Cardiac septum (tissue), 1 donor: ENCODE measurements around the gene HK1. TPM values are rescaled to one million over a fixed set of nuclear protein-coding genes. Genes with fewer than 3 reads are reported as not detected.

ENCODE experiments used
- DNase-seq: peaks from one replicate; pipeline ENCODE4 v3.0.0-alpha.2; 2020; ENCODE audit warnings: low spot score
- intact Hi-C: fragments of 100-400 bp; cut with DNase I; formaldehyde crosslinking; loops from one replicate; pipeline ENCODE4 v1.14.0; 2022
- long read RNA-seq: library from polyadenylated mRNA; unstranded; transcript quantifications from one replicate; pipeline ENCODE4 v2.0.0, GENCODE V29; 2021
- total RNA-seq: library from RNA; stranded (reverse); fragmentation: NEBNext Ultra II Directional; extraction: Animal tissue kit (Norgen Biotek cat#: 25700); gene quantifications from one replicate; pipeline ENCODE4 v1.2.1, GENCODE V29; 2021
- donor health status: DM: no; HTN: no; CAD: no.

The HK1 gene
- total RNA-seq = 315 TPM
- long read RNA-seq, transcript HK1-202 (18 exons, 3,605 nt) = major isoform, 647 of 851 reads
- long read RNA-seq, partial matches to known transcripts = 172 of 851 reads
- long read RNA-seq, other reads (novel, unspliced or antisense) = 31 of 851 reads

- DNase-seq = no peak
- intact Hi-C loops = no loop called here
Measured at GRCh38 chr10:69278446-69278963, at the start of gene HK1. TSS of gene HK1 (plus strand) at chr10:69278496.

- intact Hi-C loops = no loop called here
- no peak for DNase-seq
Measured at GRCh38 chr10:69229616-69229916, 48.7 kb upstream of the HK1 start.

- intact Hi-C loops = loop anchor here (10.0 kb wide), 1 partner anchor 275 kb away; no protein-coding TSS in a partner anchor
Measured at GRCh38 chr10:69230128-69230527, 48.2 kb upstream of the HK1 start.

GRCh38 chr10:69232252-69232651, 46.0 kb upstream of the HK1 start:
- intact Hi-C loops = loop anchor here (10.0 kb wide), 1 partner anchor 273 kb away; no protein-coding TSS in a partner anchor
- DNase-seq = no peak

More at GRCh38 chr10:69230128-69230527, 48.2 kb upstream of the HK1 start:
- DNase-seq = no peak

- DNase-seq = no peak
- intact Hi-C loops = loop anchor here (10.0 kb wide), 1 partner anchor 272 kb away; no protein-coding TSS in a partner anchor
Measured at GRCh38 chr10:69232736-69233480, 45.4 kb upstream of the HK1 start.

- DNase-seq = no peak
- intact Hi-C loops = loop anchor here (10.0 kb wide), 1 partner anchor 270 kb away; no protein-coding TSS in a partner anchor
Measured at GRCh38 chr10:69234447-69234846, 43.8 kb upstream of the HK1 start.

- peak; percentile 94 for DNase-seq
- intact Hi-C loops = loop anchor here (1.0 to 10.0 kb wide), 2 partner anchors 155 to 267 kb away; no protein-coding TSS in a partner anchor
Measured at GRCh38 chr10:69237528-69238159, 40.7 kb upstream of the HK1 start.

GRCh38 chr10:69239136-69239535, 39.2 kb upstream of the HK1 start:
- no peak for DNase-seq
- intact Hi-C loops = loop anchor here (10.0 kb wide), 1 partner anchor 266 kb away; no protein-coding TSS in a partner anchor

GRCh38 chr10:69239816-69240434, 38.4 kb upstream of the HK1 start:
- DNase-seq = no peak
- intact Hi-C loops = loop anchor here (10.0 kb wide), 1 partner anchor 265 kb away; no protein-coding TSS in a partner anchor

- no peak for DNase-seq
- intact Hi-C loops = no loop called here
Measured at GRCh38 chr10:69240455-69240854, 37.8 kb upstream of the HK1 start.

GRCh38 chr10:69241575-69241974, 36.7 kb upstream of the HK1 start:
- intact Hi-C loops = no loop called here
- no peak for DNase-seq

- intact Hi-C loops = no loop called here
- DNase-seq = no peak
Measured at GRCh38 chr10:69242040-69242851, 36.0 kb upstream of the HK1 start.

- no peak for DNase-seq
- intact Hi-C loops = no loop called here
Measured at GRCh38 chr10:69242852-69243212, 35.5 kb upstream of the HK1 start.

- intact Hi-C loops = no loop called here
- no peak for DNase-seq
Measured at GRCh38 chr10:69243817-69244216, 34.5 kb upstream of the HK1 start.

GRCh38 chr10:69246036-69246435, 32.3 kb upstream of the HK1 start:
- intact Hi-C loops = no loop called here
- DNase-seq = no peak

- intact Hi-C loops = no loop called here
- no peak for DNase-seq
Measured at GRCh38 chr10:69246581-69247312, 31.5 kb upstream of the HK1 start.

GRCh38 chr10:69247313-69247710, 31.0 kb upstream of the HK1 start:
- DNase-seq = no peak
- intact Hi-C loops = no loop called here

GRCh38 chr10:69248117-69248730, 30.1 kb upstream of the HK1 start:
- no peak for DNase-seq
- intact Hi-C loops = no loop called here
